Measurements from ENCODE around the gene SERPINB8.

DNA sequence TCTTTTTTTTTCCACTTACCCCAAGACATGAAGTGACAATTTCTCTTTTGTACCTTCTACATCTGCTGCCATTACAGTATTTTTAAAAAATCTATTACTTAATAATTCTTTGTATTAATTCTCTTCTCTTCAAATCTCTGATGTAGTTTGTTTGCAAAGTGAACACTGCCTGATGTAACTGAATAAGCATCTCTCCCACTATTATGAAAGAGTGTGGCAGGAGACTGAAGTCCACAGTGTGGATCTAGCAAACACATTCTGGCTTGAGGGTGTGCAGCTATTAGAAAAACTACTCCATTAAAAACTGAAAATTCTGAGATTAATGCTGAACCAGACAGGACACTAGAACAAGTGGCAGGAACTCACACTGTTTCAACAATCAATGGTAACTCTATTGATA is 5.0 kb upstream of the SERPINB8 start:
- TF ChIP-seq, protein P1, sequence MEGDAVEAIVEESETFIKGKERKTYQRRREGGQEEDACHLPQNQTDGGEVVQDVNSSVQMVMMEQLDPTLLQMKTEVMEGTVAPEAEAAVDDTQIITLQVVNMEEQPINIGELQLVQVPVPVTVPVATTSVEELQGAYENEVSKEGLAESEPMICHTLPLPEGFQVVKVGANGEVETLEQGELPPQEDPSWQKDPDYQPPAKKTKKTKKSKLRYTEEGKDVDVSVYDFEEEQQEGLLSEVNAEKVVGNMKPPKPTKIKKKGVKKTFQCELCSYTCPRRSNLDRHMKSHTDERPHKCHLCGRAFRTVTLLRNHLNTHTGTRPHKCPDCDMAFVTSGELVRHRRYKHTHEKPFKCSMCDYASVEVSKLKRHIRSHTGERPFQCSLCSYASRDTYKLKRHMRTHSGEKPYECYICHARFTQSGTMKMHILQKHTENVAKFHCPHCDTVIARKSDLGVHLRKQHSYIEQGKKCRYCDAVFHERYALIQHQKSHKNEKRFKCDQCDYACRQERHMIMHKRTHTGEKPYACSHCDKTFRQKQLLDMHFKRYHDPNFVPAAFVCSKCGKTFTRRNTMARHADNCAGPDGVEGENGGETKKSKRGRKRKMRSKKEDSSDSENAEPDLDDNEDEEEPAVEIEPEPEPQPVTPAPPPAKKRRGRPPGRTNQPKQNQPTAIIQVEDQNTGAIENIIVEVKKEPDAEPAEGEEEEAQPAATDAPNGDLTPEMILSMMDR (IDR thresholded peaks at IDR 0.05) = no peak
- TF ChIP-seq EZH2phosphoT487 (IDR thresholded peaks at IDR 0.05) (no peak), EZH2 (IDR thresholded peaks at IDR 0.05) (no peak)
